HepG2 (cell line): Measurements from ENCODE around the gene NFATC2. TPM values are rescaled to one million over a fixed set of nuclear protein-coding genes. Genes with fewer than 3 reads are reported as not detected.

Source experiments
- GFI1 ChIP-seq: sonication (generic); formaldehyde crosslinking; IDR thresholded peaks from 2 replicates; pipeline ENCODE4 v1.5.0; 2020; ENCODE audit warnings: missing genetic modification reagents, mild to moderate bottlenecking, borderline replicate concordance
- HNRNPLL ChIP-seq: fragments of 200-400 bp; formaldehyde crosslinking; IDR thresholded peaks from 2 replicates; pipeline ENCODE4 v1.6.1; 2017; ENCODE audit warnings: mild to moderate bottlenecking, low read depth, low read length; ENCODE audit not compliant: poor library complexity, severe bottlenecking
- HOXA7 ChIP-seq: sonication (generic); formaldehyde crosslinking; IDR thresholded peaks from 2 replicates; pipeline ENCODE4 v1.8.1; 2022; ENCODE audit warnings: mild to moderate bottlenecking, missing genetic modification reagents, moderate library complexity
- IKZF1 ChIP-seq: fragments of 450-650 bp; IDR thresholded peaks from 2 replicates; pipeline ENCODE4 v1.7.1; 2016
- JARID2 ChIP-seq: sonication (generic); formaldehyde crosslinking; IDR thresholded peaks from 2 replicates; pipeline ENCODE4 v1.8.1; 2023; ENCODE audit warnings: missing genetic modification reagents, inconsistent platforms; ENCODE audit not compliant: insufficient replicate concordance
- JDP2 ChIP-seq: sonication (generic); formaldehyde crosslinking; IDR thresholded peaks from 2 replicates; pipeline ENCODE4 v1.8.1; 2022; ENCODE audit warnings: missing genetic modification reagents, borderline replicate concordance
- NONO ChIP-seq, 2 experiments: fragments of 450-650 bp in 1 of 2; sonication (generic) in 1 of 2; formaldehyde crosslinking in 1 of 2; IDR thresholded peaks in 1 of 2; conservative IDR thresholded peaks in 1 of 2; 2 replicates each; pipeline versions ENCODE4 v1.6.1 to v1.8.0; 2017 to 2022; ENCODE audit warnings: mild to moderate bottlenecking in 1 of 2, missing genetic modification reagents in 1 of 2, moderate library complexity in 1 of 2
- PBX3 ChIP-seq: sonication (generic); formaldehyde crosslinking; IDR thresholded peaks from 2 replicates; pipeline ENCODE4 v1.8.1; 2023; ENCODE audit warnings: missing genetic modification reagents, inconsistent platforms, borderline replicate concordance
- PCBP1 ChIP-seq: fragments of 200-400 bp; formaldehyde crosslinking; IDR thresholded peaks from 2 replicates; pipeline ENCODE4 v1.6.1; 2017; ENCODE audit warnings: mild to moderate bottlenecking, low read depth, low read length, borderline replicate concordance
- PCBP2 ChIP-seq: fragments of 200-400 bp; formaldehyde crosslinking; optimal IDR thresholded peaks from 2 replicates; pipeline ENCODE3; 2018; ENCODE audit warnings: low read length, low read depth; ENCODE audit not compliant: poor library complexity, severe bottlenecking
- SP5 ChIP-seq: IDR thresholded peaks from 2 replicates; pipeline ENCODE4 v1.6.1; 2016; ENCODE audit warnings: low read depth, borderline replicate concordance
- SRF ChIP-seq: IDR thresholded peaks from 2 replicates; pipeline ENCODE4 v1.6.1; 2011; ENCODE audit warnings: mild to moderate bottlenecking, low read depth, low read length, moderate library complexity
- ZFX ChIP-seq: sonication (generic); formaldehyde crosslinking; IDR thresholded peaks from 2 replicates; pipeline ENCODE4 v1.4.0; 2020; ENCODE audit warnings: mild to moderate bottlenecking, low read depth, missing genetic modification reagents, moderate library complexity
- ZKSCAN5 ChIP-seq: sonication (generic); formaldehyde crosslinking; IDR thresholded peaks from 2 replicates; pipeline ENCODE4 v1.5.1; 2020; ENCODE audit warnings: mild to moderate bottlenecking, missing genetic modification reagents
- ZNF547 ChIP-seq: sonication (generic); formaldehyde crosslinking; IDR thresholded peaks from 2 replicates; pipeline ENCODE4 v1.5.1; 2020; ENCODE audit warnings: mild to moderate bottlenecking, missing genetic modification reagents
- ZNF549 ChIP-seq: sonication (generic); formaldehyde crosslinking; IDR thresholded peaks from 2 replicates; pipeline ENCODE4 v1.5.0; 2020; ENCODE audit warnings: missing genetic modification reagents
- ZNF564 ChIP-seq: sonication (generic); formaldehyde crosslinking; IDR thresholded peaks from 2 replicates; pipeline ENCODE4 v1.8.1; 2023; ENCODE audit warnings: mild to moderate bottlenecking, missing genetic modification reagents
- ZNF609 ChIP-seq: sonication (generic); formaldehyde crosslinking; IDR thresholded peaks from 2 replicates; pipeline ENCODE4 v1.4.0; 2020; ENCODE audit warnings: mild to moderate bottlenecking, missing genetic modification reagents, borderline replicate concordance
- ZNF737 ChIP-seq: sonication (generic); formaldehyde crosslinking; IDR thresholded peaks from 2 replicates; pipeline ENCODE4 v1.5.0; 2020; ENCODE audit warnings: missing genetic modification reagents, mild to moderate bottlenecking, borderline replicate concordance
- ZNF816 ChIP-seq: sonication (generic); formaldehyde crosslinking; IDR thresholded peaks from 2 replicates; pipeline ENCODE4 v1.8.0; 2022; ENCODE audit warnings: missing genetic modification reagents, mild to moderate bottlenecking, borderline replicate concordance
- ZNF878 ChIP-seq: sonication (generic); formaldehyde crosslinking; IDR thresholded peaks from 2 replicates; pipeline ENCODE4 v1.8.1; 2023; ENCODE audit warnings: mild to moderate bottlenecking, missing genetic modification reagents, moderate library complexity
- polyA plus RNA-seq, 8 experiments: library from polyadenylated mRNA; depleted of rRNA in 3 of 8; stranded (reverse) in 7 of 8; unstranded in 1 of 8; fragments of >200 nt; fragmentation: Illumina TruSeq in 4 of 8; extraction: Trizol in 4 of 8; gene quantifications; 2 replicates each; pipeline versions ENCODE4 v1.2.1 to v1.2.3, GENCODE V29; 2011 to 2016; ENCODE audit warnings: low read depth in 4 of 8, missing spikeins in 1 of 8, mixed read lengths in 1 of 8; ENCODE audit not compliant: insufficient read depth in 1 of 8
- total RNA-seq, 5 experiments: library from RNA; depleted of rRNA; stranded (reverse); fragments of >200 nt; fragmentation: Illumina TruSeq; extraction: Trizol; gene quantifications; 2 replicates each; pipeline ENCODE4 v1.2.3, GENCODE V29; 2016; ENCODE audit warnings: low read depth in 1 of 5

The NFATC2 gene
- total and polyA plus RNA-seq, 2 of the 13 experiments (the other 11 are each of a cell fraction or from before 2014, with no cell fraction given): 1.9 to 3.3 TPM

- TF ChIP-seq HNRNPLL (peak; percentile 74), PCBP2 (no peak), SP5 (CRISPR knock-in tag) (no peak), ZKSCAN5 (CRISPR knock-in tag) (no peak), ZNF547 (no peak; the same call in 1 of the 2 replicates), ZNF878 (CRISPR knock-in tag) (no peak), JARID2 (CRISPR knock-in tag) (no peak), ZNF737 (CRISPR knock-in tag) (no peak), ZNF564 (CRISPR knock-in tag) (0 out of 2 replicates have a peak, but pooled peaks have one; percentile 40), JDP2 (CRISPR knock-in tag) (no peak), ZNF549 (CRISPR knock-in tag) (no peak), ZNF816 (CRISPR knock-in tag) (peak; percentile 61; the same call in 1 of the 2 replicates), SRF (no peak), ZNF609 (CRISPR knock-in tag) (0 out of 2 replicates have a peak, but pooled peaks have one; percentile 28), HOXA7 (no peak), PBX3 (CRISPR knock-in tag) (no peak), IKZF1 (no peak), PCBP1 (no peak), NONO (IDR thresholded peaks at IDR 0.05) (no peak), NONO (CRISPR knock-in tag; conservative IDR thresholded peaks at IDR 0.05) (no peak), GFI1 (no peak), ZFX (CRISPR knock-in tag) (peak; percentile 58)
These were observed 20.0 kb upstream of the NFATC2 start (continued) for GRCh38 chr20:51562332-51563173.
